HUES64 (cell line): ENCODE measurements around the gene GEMIN4.
"Not testable (repeated sequence)": the region's sequence is repeated elsewhere in the genome, so short reads cannot be mapped to it uniquely, and the experiment has no call there.

Experiments
- H3K27ac ChIP-seq: 2 replicates; pipeline ENCODE4 v1.7.0; 2013; ENCODE audit warnings: low read depth, low read length, inconsistent platforms
- H3K27me3 ChIP-seq: 2 replicates; pipeline ENCODE4 v1.6.1; 2013; ENCODE audit warnings: mild to moderate bottlenecking, low read length; ENCODE audit not compliant: insufficient read depth
- H3K36me3 ChIP-seq: 2 replicates; pipeline ENCODE4 v1.6.1; 2013; ENCODE audit warnings: mild to moderate bottlenecking, low read length; ENCODE audit not compliant: insufficient read depth
- H3K4me1 ChIP-seq: 2 replicates; pipeline ENCODE4 v1.6.1; 2013; ENCODE audit warnings: mild to moderate bottlenecking, low read length, moderate library complexity; ENCODE audit not compliant: insufficient read depth
- H3K4me3 ChIP-seq: 2 replicates; pipeline ENCODE4 v1.5.1; 2013; ENCODE audit warnings: mild to moderate bottlenecking, low read length, moderate library complexity
- H3K9ac ChIP-seq: 2 replicates; pipeline ENCODE4 v1.6.1; 2013; ENCODE audit warnings: mild to moderate bottlenecking, low read depth, low read length
- H3K9me3 ChIP-seq: 2 replicates; pipeline ENCODE4 v1.6.1; 2013; ENCODE audit warnings: low read depth, low read length; ENCODE audit not compliant: insufficient read depth
- WGBS: fragments of 150-250, 120-280 bp; methylation state at CpG from one replicate; pipeline ENCODE4 v1.1.7; 2013; ENCODE audit warnings: missing lambda C conversion rate; 5-methylcytosine and 5-hydroxymethylcytosine counted together

Gene GEMIN4

GRCh38 chr17:774313-774584 is 22.2 kb upstream of the GEMIN4 start:
- no peak overlapping the region for H3K4me3 ChIP-seq
- peaks cover 90% of the 10 kb centered on the region for H3K36me3 ChIP-seq
- no peaks in the 10 kb centered on the region for H3K9me3 ChIP-seq
- H3K27me3 ChIP-seq, result no peaks in the 10 kb centered on the region
- H3K9ac ChIP-seq, result no peak overlapping the region
- H3K4me1 ChIP-seq, result no peaks in the 10 kb centered on the region
- WGBS, result 91% methylated on average over 5 of the region's 5 CpGs
- H3K27ac ChIP-seq, result no peak overlapping the region

GRCh38 chr17:773467-774312 is 21.6 kb upstream of the GEMIN4 start:
- H3K9me3 ChIP-seq, result no peaks in the 10 kb centered on the region
- peak overlapping the region; percentile 19; the same call in 1 of the 2 replicates for H3K27ac ChIP-seq
- H3K27me3 ChIP-seq, result no peaks in the 10 kb centered on the region
- no peak overlapping the region for H3K9ac ChIP-seq
- H3K4me3 ChIP-seq, result no peak overlapping the region
- 92% methylated on average over 14 of the region's 14 CpGs for WGBS
- H3K4me1 ChIP-seq, result no peaks in the 10 kb centered on the region
- peaks cover 93% of the 10 kb centered on the region for H3K36me3 ChIP-seq

GRCh38 chr17:773016-773415 is 21.0 kb upstream of the GEMIN4 start:
- no peaks in the 10 kb centered on the region for H3K4me1 ChIP-seq
- peaks cover 86% of the 10 kb centered on the region for H3K36me3 ChIP-seq
- WGBS, result 100% methylated on average over 2 of the region's 5 CpGs

GRCh38 chr17:767076-767475 is 15.0 kb upstream of the GEMIN4 start:
- H3K4me3 ChIP-seq, result no peak overlapping the region
- no peaks in the 10 kb centered on the region for H3K4me1 ChIP-seq
- no peaks in the 10 kb centered on the region for H3K9me3 ChIP-seq
- no peak overlapping the region for H3K27ac ChIP-seq
- no peaks in the 10 kb centered on the region for H3K27me3 ChIP-seq
- peaks cover 69% of the 10 kb centered on the region for H3K36me3 ChIP-seq
- 94% methylated on average over 3 of the region's 3 CpGs for WGBS
- no peak overlapping the region for H3K9ac ChIP-seq

More at GRCh38 chr17:773016-773415, 21.0 kb upstream of the GEMIN4 start:
- no peak overlapping the region for H3K4me3 ChIP-seq
- no peaks in the 10 kb centered on the region for H3K9me3 ChIP-seq
- no peak overlapping the region for H3K9ac ChIP-seq
- H3K27me3 ChIP-seq, result no peaks in the 10 kb centered on the region
- H3K27ac ChIP-seq, result no peak overlapping the region

GRCh38 chr17:760371-760770 is 8.3 kb upstream of the GEMIN4 start:
- WGBS, result 96% methylated on average over 9 of the region's 9 CpGs
- Histone ChIP-seq H3K9me3 (no peaks in the 10 kb centered on the region), H3K4me1 (no peaks in the 10 kb centered on the region), H3K9ac (no peak overlapping the region), H3K36me3 (peaks cover 73% of the 10 kb centered on the region), H3K27me3 (no peaks in the 10 kb centered on the region), H3K4me3 (no peak overlapping the region), H3K27ac (no peak overlapping the region)

GRCh38 chr17:759964-760363 is 7.9 kb upstream of the GEMIN4 start:
- Histone ChIP-seq H3K4me3 (no peak overlapping the region), H3K27me3 (no peaks in the 10 kb centered on the region), H3K9ac (no peak overlapping the region), H3K27ac (no peak overlapping the region), H3K36me3 (peaks cover 69% of the 10 kb centered on the region), H3K9me3 (no peaks in the 10 kb centered on the region), H3K4me1 (no peaks in the 10 kb centered on the region)
- WGBS, result 89% methylated on average over 5 of the region's 5 CpGs

GRCh38 chr17:756010-756567 is 4.0 kb upstream of the GEMIN4 start:
- 83% methylated on average over 15 of the region's 15 CpGs for WGBS
- H3K27me3 ChIP-seq, H3K4me3 ChIP-seq, H3K27ac ChIP-seq, H3K4me1 ChIP-seq, H3K9me3 ChIP-seq: not testable (repeated sequence)
- Histone ChIP-seq H3K9ac (peak overlapping the region; percentile 43; the same call in 1 of the 2 replicates), H3K36me3 (peaks cover 40% of the 10 kb centered on the region)

GRCh38 chr17:755319-755961 is 3.4 kb upstream of the GEMIN4 start:
- Histone ChIP-seq H3K36me3 (peaks cover 34% of the 10 kb centered on the region), H3K9ac (peak overlapping the region; percentile 43; the same call in 1 of the 2 replicates)
- H3K9me3 ChIP-seq, H3K4me3 ChIP-seq, H3K27ac ChIP-seq, H3K27me3 ChIP-seq, H3K4me1 ChIP-seq: not testable (repeated sequence)
- 97% methylated on average over 9 of the region's 9 CpGs for WGBS

GRCh38 chr17:753418-753817 is 1.4 kb upstream of the GEMIN4 start:
- Histone ChIP-seq H3K27me3 (no peaks in the 10 kb centered on the region), H3K9ac (no peak overlapping the region), H3K9me3 (peaks cover 8% of the 10 kb centered on the region; the same call in 1 of the 2 replicates), H3K27ac (no peak overlapping the region), H3K4me1 (no peaks in the 10 kb centered on the region), H3K4me3 (no peak overlapping the region), H3K36me3 (peaks cover 26% of the 10 kb centered on the region)
- 90% methylated on average over 13 of the region's 13 CpGs for WGBS

GRCh38 chr17:752620-753219 is 656 bp upstream of the GEMIN4 start:
- Histone ChIP-seq H3K36me3 (peaks cover 30% of the 10 kb centered on the region), H3K4me1 (no peaks in the 10 kb centered on the region), H3K27ac (peak overlapping the region; percentile 48; the same call in 1 of the 2 replicates), H3K27me3 (no peaks in the 10 kb centered on the region), H3K9ac (peak overlapping the region; percentile 76), H3K4me3 (peak overlapping the region; percentile 96), H3K9me3 (peaks cover 8% of the 10 kb centered on the region; the same call in 1 of the 2 replicates)
- 62% methylated on average over 42 of the region's 43 CpGs for WGBS
